T-helper 1 cell treated with Interleukin-12 subunit alpha and Interleukin-12 subunit beta and Interleukin-4 antibody, amounts not matched to agents 30 ng/mL and 1 ng/mL, for 36 hours (primary cell): ENCODE data around the gene FAM187B. TPM values are rescaled to one million over a fixed set of nuclear protein-coding genes. Genes with fewer than 3 reads are reported as not detected.

Experiments used
- intact Hi-C: fragments of 100-400 bp; cut with micrococcal nuclease; formaldehyde crosslinking; loops from one replicate; pipeline ENCODE4 v1.15.1; 2024
- total RNA-seq: library from RNA; stranded (reverse); gene quantifications from 2 replicates; pipeline ENCODE4 v1.2.3, GENCODE V29; 2022

Gene FAM187B
- not detected in 2 replicates for total RNA-seq

DNA sequence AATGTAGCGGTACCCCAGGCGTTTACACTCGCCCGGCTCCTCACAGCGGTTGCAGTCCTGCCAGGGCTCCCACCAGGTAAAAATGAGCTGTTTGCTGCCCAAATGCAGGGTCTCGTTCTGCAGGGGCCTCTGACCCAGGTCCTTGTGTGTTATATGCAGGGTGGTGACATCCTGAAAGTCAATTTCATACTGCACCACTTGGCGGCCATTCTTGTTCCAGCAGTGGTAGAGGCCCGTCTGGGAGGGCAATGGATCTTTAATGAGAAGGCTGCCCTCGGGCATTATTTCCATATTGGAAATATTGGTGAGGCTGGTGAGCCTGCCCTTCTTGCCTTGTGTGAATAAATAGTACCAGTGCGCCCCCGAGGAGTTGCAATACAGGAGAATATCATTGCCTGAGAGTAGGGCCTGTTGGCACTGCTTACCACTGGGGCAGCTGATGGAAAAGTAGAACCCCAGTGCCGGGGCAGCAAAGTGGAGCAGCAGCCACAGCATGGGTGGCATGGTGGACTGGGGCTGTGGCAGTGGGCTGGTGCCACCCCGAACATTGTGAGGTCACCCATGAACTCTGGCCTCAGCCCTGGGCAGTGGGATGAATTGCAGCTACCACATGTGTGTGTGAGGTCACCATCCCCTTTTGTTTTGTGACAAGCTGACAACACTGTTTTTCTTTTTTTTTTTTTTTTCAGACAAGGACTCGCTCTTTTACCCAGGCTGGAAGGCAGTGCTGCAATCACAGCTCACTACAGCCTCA is at the start of gene FAM187B:
TSS of gene FAM187B (minus strand) at position 563 of the 754 bp plus-strand sequence. CDS start at position 504, 59 bp downstream.
- intact Hi-C loops = no loop called here

GRCh38 chr19:35276706-35277281 is 48.3 kb upstream of the FAM187B start:
- intact Hi-C loops = no loop called here

DNA sequence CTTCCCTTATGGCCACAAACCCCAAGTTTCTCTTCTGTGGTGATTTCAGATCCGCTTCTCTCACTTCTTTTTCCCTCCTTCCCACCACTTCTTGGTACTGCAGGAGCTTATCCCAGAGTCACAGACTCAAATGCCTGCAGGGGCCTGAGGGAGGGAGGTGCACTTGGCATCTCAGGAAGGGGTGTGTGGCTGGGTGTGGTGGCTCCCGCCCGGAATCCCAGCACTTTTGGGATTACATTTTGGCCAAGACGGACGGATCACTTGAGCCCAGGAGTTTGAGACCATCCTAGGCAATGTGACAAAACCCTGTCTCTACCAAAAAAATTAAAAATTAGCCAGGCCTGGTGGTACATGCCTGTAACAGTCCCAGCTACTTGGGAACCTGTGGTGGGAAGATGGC is 45.8 kb upstream of the FAM187B start:
- intact Hi-C loops = no loop called here

DNA sequence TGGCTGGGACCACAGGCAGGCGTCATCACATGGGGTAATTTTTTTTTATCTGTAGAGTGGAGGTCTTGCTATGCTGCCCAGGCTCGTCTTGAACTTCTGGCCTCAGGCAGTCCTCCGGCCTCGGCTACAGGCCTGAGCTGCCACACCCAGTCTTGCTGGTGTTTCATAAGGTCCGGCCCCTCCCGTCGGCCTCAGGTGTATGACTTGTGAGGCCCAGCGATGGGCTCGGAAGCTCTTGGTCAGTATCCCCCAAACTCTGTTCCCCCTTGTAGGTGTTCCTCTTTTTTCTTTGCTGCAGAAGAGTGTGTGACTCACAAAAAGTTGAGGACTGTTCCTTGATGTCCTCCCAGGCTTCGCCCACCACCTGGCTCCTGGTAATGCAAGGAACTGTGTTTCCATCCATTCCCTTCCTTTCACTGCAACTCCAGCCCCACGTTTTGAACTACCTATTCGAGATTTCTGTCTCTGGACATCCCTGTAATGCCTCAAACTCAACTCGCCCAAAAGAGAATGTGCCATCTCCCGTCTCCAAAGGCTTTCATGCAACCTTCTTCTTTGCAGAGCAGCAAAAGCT is 45.2 kb upstream of the FAM187B start:
- intact Hi-C loops = no loop called here

DNA sequence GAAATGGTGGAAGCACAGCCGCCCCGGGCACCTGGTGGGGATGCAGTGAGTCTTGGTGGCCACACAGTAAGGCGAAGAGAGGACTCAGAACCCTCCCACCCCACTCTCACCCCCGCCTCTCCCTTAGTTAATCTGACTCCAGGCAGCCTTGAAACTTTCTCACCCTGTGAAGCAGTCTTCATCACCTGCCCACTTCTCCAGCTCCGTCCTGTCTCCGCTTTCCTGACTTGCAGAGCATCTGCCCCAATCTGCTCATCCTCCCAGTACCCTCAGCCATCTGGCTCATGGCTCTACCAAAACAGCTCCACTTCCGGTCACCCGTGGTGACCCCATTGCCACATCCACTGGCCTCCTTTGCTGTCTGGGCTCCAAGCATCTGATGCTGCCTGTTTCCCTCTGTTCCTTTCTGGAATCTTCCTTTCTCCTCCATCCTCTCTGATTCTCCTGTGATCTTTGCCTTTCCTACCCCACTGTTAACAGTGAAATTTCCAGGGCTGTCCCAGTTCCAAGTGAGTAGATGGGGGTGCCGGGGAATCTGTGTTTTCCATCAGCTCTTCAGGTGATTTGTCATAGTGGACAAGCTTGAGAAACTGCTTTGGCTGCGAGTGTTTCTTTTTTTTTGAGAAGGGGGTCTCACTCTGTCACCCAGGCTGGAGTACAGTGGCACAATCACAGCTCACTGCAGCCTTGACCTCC is 44.6 kb upstream of the FAM187B start:
- intact Hi-C loops = no loop called here

GRCh38 chr19:35272122-35272719 is 43.7 kb upstream of the FAM187B start:
- intact Hi-C loops = no loop called here

DNA sequence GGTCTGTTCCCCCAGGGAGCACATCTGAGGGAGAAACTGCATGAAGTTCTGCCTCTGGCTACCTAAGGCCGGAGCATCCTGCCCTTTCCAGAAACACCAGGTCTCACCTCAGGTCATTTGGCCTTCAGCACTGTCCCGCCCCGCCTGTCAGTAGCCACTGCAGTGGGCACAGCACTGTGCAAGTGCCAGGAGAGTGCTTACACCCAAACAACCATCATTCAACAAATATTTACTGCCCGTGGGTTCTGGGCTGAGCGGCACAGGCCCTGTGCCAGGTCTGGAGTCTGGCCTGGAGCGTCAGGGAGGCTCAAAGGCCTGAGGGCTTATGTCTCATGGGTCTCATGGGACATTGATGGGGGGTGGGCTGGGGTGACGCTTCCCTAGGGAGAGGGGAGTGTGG is 43.0 kb upstream of the FAM187B start:
- intact Hi-C loops = no loop called here

- intact Hi-C loops = no loop called here
Measured at GRCh38 chr19:35270381-35270811, 41.9 kb upstream of the FAM187B start.

DNA sequence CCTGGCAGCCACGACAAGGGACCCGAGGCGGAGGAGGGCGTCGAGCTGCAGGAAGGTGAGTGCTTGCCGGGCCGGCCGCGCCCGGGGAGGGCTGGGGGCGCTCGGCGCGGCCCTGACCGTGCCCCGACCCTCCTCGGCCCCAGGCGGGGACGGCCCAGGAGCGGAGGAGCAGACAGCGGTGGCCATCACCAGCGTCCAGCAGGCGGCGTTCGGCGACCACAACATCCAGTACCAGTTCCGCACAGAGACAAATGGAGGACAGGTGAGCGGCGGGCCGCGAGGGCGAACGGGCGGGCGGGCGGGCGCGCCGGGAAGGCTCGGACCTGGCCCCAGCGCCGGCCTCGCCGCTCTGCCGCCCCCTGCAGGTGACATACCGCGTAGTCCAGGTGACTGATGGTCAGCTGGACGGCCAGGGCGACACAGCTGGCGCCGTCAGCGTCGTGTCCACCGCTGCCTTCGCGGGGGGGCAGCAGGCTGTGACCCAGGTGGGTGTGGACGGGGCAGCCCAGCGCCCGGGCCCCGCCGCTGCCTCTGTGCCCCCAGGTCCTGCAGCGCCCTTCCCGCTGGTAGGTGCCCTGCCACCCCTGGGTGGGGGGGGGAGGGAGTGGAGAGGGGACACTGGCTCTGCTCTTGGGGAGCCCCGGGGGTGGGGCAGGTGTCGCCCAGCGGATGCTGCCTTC is 41.0 kb upstream of the FAM187B start:
- intact Hi-C loops = loop anchor here (1.0 to 5.0 kb wide), 5 partner anchors 77 to 226 kb away; partner anchors contain the start of gene FFAR1

- intact Hi-C loops = loop anchor here (1.0 to 5.0 kb wide), 6 partner anchors 58 to 227 kb away; partner anchors contain the start of gene FFAR1
Measured at GRCh38 chr19:35268536-35269437, 40.2 kb upstream of the FAM187B start, which contains the start of gene USF2. Gene USF2 (plus strand): TSS chr19:35268962. CDS start chr19:35269102, 140 bp downstream.

- intact Hi-C loops = loop anchor here (1.0 to 5.0 kb wide), 3 partner anchors 58 to 127 kb away; no protein-coding TSS in a partner anchor
Measured at GRCh38 chr19:35267818-35268535, 39.4 kb upstream of the FAM187B start.

DNA sequence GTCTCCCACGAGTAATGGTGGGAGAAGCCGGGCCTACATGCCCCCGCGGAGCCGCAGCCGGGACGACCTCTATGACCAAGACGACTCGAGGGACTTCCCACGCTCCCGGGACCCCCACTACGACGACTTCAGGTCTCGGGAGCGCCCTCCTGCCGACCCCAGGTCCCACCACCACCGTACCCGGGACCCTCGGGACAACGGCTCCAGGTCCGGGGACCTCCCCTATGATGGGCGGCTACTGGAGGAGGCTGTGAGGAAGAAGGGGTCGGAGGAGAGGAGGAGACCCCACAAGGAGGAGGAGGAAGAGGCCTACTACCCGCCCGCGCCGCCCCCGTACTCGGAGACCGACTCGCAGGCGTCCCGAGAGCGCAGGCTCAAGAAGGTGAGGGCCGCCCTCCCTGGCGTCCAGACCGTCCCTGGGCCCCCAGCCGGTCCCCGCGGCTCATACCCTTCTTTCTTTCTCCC is 38.8 kb upstream of the FAM187B start:
- intact Hi-C loops = loop anchor here (1.0 to 5.0 kb wide), 2 partner anchors 75 to 126 kb away; no protein-coding TSS in a partner anchor

DNA sequence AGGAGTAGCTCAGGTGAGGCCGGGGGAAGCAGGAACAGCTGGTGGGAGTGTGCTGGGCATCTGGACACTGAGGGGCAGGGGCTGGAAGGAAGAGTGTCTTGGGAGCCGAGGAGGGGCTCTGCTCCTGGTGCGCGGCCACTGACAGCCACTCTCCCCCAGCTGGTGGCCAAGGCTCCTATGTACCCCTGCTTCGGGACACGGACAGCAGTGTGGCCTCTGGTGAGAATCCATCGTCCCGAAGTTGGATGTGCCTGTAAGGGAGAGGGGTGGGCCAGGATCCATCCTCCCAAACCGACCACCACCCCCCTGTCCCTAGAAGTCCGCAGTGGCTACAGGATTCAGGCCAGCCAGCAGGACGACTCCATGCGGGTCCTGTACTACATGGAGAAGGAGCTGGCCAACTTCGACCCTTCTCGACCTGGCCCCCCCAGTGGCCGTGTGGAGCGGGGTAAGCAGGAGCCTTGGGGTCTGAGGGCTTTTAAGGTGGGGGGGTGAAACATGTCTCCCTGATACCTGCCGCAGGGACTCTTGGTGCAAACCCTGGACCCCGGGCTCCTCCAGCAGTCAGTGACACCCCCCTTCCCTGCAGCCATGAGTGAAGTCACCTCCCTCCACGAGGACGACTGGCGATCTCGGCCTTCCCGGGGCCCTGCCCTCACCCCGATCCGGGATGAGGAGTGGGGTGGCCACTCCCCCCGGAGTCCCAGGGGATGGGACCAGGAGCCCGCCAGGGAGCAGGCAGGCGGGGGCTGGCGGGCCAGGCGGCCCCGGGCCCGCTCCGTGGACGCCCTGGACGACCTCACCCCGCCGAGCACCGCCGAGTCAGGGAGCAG is 38.2 kb upstream of the FAM187B start:
- intact Hi-C loops = loop anchor here (1.0 to 5.0 kb wide), 2 partner anchors 74 to 125 kb away; no protein-coding TSS in a partner anchor

DNA sequence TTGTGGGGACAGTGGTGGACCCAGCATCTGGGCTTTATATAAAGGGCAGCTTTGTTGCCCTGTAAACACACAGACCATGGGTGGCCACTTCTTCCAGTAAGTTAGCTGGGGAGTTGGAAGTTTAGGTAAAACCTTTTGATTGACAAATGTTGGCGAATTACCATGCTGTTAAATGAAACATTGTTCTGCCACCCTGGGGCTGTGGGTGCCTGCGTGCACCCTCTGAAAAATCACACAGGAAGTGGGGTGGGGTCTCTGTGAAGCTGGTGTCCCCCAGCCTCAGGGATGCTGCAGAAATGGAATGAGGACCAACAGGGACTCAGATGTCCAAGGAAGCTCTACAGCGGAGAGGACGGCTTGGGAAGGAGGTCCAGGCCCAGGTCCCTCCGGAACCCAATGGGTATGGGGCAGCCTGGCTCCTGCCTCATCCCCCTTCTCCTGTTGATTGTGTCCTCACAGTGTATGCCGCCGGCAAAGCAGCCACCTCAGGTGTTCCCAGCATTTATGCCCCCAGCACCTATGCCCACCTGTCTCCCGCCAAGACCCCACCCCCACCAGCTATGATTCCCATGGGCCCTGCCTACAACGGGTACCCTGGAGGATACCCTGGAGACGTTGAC is 37.5 kb upstream of the FAM187B start:
- intact Hi-C loops = loop anchor here (5.0 kb wide), 1 partner anchor 74 kb away; no protein-coding TSS in a partner anchor

DNA sequence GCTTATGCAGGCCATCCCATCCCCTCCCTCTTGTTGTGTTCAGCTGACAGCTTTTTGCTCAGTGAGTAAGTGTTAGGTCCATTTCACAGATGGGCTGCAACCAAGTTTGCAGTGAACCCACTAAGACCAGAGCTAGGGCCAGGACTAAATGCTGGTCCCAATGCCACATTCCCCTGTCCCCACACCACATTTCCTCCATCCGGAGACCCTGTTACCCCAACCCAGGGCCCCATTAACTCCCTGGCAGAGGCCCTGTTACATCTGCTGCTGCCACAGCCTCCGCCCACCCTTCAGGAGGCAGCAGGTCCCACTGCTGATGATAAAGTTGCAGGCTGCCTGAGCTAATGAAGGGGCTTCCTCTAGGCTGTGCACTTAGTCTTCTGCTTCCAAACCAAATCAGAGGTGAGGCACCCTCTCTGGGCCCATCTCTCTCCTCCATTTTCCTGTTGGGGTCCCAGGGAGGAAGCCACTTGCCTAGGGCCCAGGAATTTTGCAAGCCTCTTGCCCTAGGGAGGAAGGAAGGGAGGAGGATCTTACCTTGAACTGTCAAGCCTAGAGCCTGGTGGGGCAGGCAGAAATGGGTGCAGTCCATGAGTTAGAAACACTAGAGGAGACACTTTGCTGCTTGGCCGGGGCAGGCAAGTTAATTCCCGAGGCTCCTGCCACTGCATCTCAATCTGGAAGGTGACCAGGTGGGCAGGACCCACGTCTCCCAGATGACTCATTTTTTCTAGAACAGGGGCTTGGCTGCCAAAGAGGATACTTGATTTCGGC is 36.8 kb upstream of the FAM187B start:
- intact Hi-C loops = loop anchor here (5.0 kb wide), 1 partner anchor 73 kb away; no protein-coding TSS in a partner anchor
